ENCODE data around the gene LRPAP1.
"Not testable (repeated sequence)": the region's sequence is repeated elsewhere in the genome, so short reads cannot be mapped to it uniquely, and the experiment has no call there.

Gene LRPAP1

GRCh38 chr4:3559381-3560290, 27.4 kb upstream of the LRPAP1 start:
- DNase-seq: not testable (repeated sequence)

GRCh38 chr4:3558514-3558836, 26.3 kb upstream of the LRPAP1 start:
- DNase-seq: not testable (repeated sequence)

- not testable (repeated sequence) for DNase-seq
Observed at GRCh38 chr4:3557676-3558513, 25.7 kb upstream of the LRPAP1 start.

- not testable (repeated sequence) for DNase-seq
Observed at GRCh38 chr4:3557088-3557492, 24.9 kb upstream of the LRPAP1 start.

- not testable (repeated sequence) for DNase-seq
Observed at GRCh38 chr4:3556244-3556867, 24.1 kb upstream of the LRPAP1 start.

- DNase-seq: not testable (repeated sequence)
Observed at GRCh38 chr4:3555459-3556070, 23.3 kb upstream of the LRPAP1 start.

- DNase-seq: not testable (repeated sequence)
Observed at GRCh38 chr4:3551366-3551765, 19.1 kb upstream of the LRPAP1 start.

GRCh38 chr4:3550792-3551325, 18.6 kb upstream of the LRPAP1 start:
- DNase-seq: not testable (repeated sequence)

GRCh38 chr4:3550041-3550440, 17.8 kb upstream of the LRPAP1 start:
- DNase-seq: not testable (repeated sequence)

GRCh38 chr4:3549694-3550001, 17.4 kb upstream of the LRPAP1 start:
- DNase-seq: not testable (repeated sequence)

- not testable (repeated sequence) for DNase-seq
Observed at GRCh38 chr4:3548991-3549693, 16.9 kb upstream of the LRPAP1 start.

GRCh38 chr4:3546721-3547120, 14.5 kb upstream of the LRPAP1 start:
- DNase-seq: not testable (repeated sequence)

GRCh38 chr4:3545351-3545750, 13.1 kb upstream of the LRPAP1 start:
- DNase-seq: not testable (repeated sequence)

GRCh38 chr4:3544259-3545025, 12.2 kb upstream of the LRPAP1 start:
- DNase-seq: not testable (repeated sequence)

GRCh38 chr4:3543415-3543814, 11.2 kb upstream of the LRPAP1 start:
- DNase-seq: not testable (repeated sequence)

- not testable (repeated sequence) for DNase-seq
Observed at GRCh38 chr4:3538906-3539305, 6.7 kb upstream of the LRPAP1 start.

- not testable (repeated sequence) for DNase-seq
Observed at GRCh38 chr4:3535812-3536211, 3.6 kb upstream of the LRPAP1 start.

GRCh38 chr4:3533423-3533820, 1.2 kb upstream of the LRPAP1 start:
- DNase-seq: no peak

GRCh38 chr4:3532751-3533422, 665 bp upstream of the LRPAP1 start:
- DNase-seq: no peak

- DNase-seq: no peak
Observed at GRCh38 chr4:3531318-3531878, 824 bp downstream of the LRPAP1 start.

Measured in activated effector memory CD4-positive, alpha-beta T cell treated with Interleukin-2 at 50 U/mL for 16 hours (primary cell).